Thymus (tissue), 11 donors: ENCODE results near the gene DCAF6. TPM values are rescaled to one million over a fixed set of nuclear protein-coding genes. Genes with fewer than 3 reads are reported as not detected.
A peak's percentile ranks its signal among the peaks of the same experiment; 100 is the strongest.

Source experiments
- DNase-seq, 9 donors: peaks; one replicate each; pipeline ENCODE4 v3.0.0-alpha.2; 2013; ENCODE audit warnings: low spot score in 9 of 9, low read depth in 6 of 9, missing footprints in 1 of 9
- H3K27ac ChIP-seq, 2 donors: one replicate each; pipeline ENCODE4 v1.5.1; 2013; ENCODE audit warnings: control low read depth in 1 of 2, low read depth in 1 of 2, low read length in 1 of 2, mild to moderate bottlenecking in 1 of 2, moderate library complexity in 1 of 2
- H3K27me3 ChIP-seq, 2 donors: one replicate each; pipeline ENCODE4 v1.5.1; 2013; ENCODE audit warnings: low read length in 1 of 2; ENCODE audit not compliant: control insufficient read depth in 2 of 2, insufficient read depth in 1 of 2
- H3K36me3 ChIP-seq, 2 donors: one replicate each; pipeline ENCODE4 v1.5.1; 2013; ENCODE audit warnings: low read length in 1 of 2, mild to moderate bottlenecking in 1 of 2, moderate library complexity in 1 of 2; ENCODE audit not compliant: control insufficient read depth in 2 of 2, insufficient read depth in 2 of 2
- H3K4me1 ChIP-seq, 2 donors: one replicate each; pipeline ENCODE4 v1.5.1; 2013; ENCODE audit warnings: low read length in 2 of 2; ENCODE audit not compliant: control insufficient read depth in 2 of 2, insufficient read depth in 2 of 2
- H3K4me3 ChIP-seq, 2 donors: one replicate each; pipeline ENCODE4 v1.5.1; 2013; ENCODE audit warnings: low read length in 2 of 2, control low read depth in 1 of 2, mild to moderate bottlenecking in 1 of 2
- H3K9me3 ChIP-seq, 2 donors: one replicate each; pipeline ENCODE4 v1.5.1; 2013; ENCODE audit warnings: low read length in 1 of 2, mild to moderate bottlenecking in 1 of 2; ENCODE audit not compliant: control insufficient read depth in 2 of 2, insufficient read depth in 1 of 2
- WGBS: extraction: QIAGEN DNeasy Blood & Tissue Kit; methylation state at CpG from one replicate; pipeline ENCODE4 v1.1.7; 2013; 5-methylcytosine and 5-hydroxymethylcytosine counted together
- polyA plus RNA-seq: library from polyadenylated mRNA; stranded (reverse); fragments of 200-250 nt; gene quantifications from one replicate; pipeline ENCODE4 v1.2.3, GENCODE V29; 2013
- total RNA-seq: library from RNA; stranded (reverse); fragments of 120-200 nt; gene quantifications from one replicate; pipeline ENCODE4 v1.2.4, GENCODE V29; 2013
- donor health status: healthy.

DCAF6 gene
- total and polyA plus RNA-seq, 2 donors, result 28.0 to 51.7 TPM

DNA sequence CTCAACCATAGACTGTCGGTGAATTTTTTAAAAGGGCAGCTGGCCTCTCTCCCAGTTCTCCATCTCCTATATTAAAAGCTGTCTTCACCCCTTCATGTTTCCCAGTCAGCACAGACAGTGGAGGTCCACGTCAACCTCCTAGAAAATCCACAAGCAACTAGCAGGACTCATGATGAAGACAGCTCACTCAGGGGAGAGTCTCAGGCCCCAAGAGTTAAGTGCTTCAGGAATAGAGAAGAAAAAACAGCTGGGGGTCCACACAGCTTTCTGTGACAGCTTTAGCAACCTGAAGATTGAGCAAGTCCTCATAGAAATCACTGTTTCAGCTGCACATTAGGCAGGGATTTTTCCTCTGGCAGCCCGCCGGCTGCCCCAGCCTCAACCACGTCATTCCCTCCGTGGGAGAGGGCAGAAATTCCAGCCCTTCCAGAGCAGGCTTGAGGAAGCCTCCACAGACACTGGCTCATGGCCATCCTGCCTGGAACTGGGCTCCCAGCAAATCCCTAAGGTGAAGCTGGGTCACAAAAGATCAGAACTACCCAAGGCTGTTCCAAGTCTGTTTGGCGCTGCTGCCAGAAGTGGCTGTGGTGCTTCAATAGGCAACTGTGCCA lies 185.0 kb downstream of the DCAF6 start:
- DNase-seq, result no peak
- H3K27ac ChIP-seq, result peak overlapping the region; percentile 25 to 73
- 88% methylated on average over 7 of the region's 7 CpGs for WGBS
- peaks cover 0 to 5% of the 10 kb centered on the region in 2 donors for H3K9me3 ChIP-seq
- H3K36me3 ChIP-seq, result no peaks in the 10 kb centered on the region
- no peak overlapping the region for H3K4me3 ChIP-seq
- H3K4me1 ChIP-seq, result peaks cover 0 to 10% of the 10 kb centered on the region in 2 donors
- H3K27me3 ChIP-seq, result no peaks in the 10 kb centered on the region

GRCh38 chr1:168125051-168125450 lies 188.6 kb downstream of the DCAF6 start:
- peaks cover 0 to 10% of the 10 kb centered on the region in 2 donors for H3K4me1 ChIP-seq
- WGBS, result 100% methylated on average over 1 of the region's 1 CpG
- no peak for DNase-seq
- no peaks in the 10 kb centered on the region for H3K9me3 ChIP-seq
- H3K27me3 ChIP-seq, result no peaks in the 10 kb centered on the region
- H3K36me3 ChIP-seq, result no peaks in the 10 kb centered on the region
- H3K27ac ChIP-seq, result no peak overlapping the region
- no peak overlapping the region for H3K4me3 ChIP-seq

Other genes with a start within 250 kb of the DCAF6 start
- gene MPZL1, start 214.7 kb upstream of the DCAF6 start, total RNA-seq, result 23.4 TPM
- 26.0 TPM for gene MPZL1, start 214.7 kb upstream of the DCAF6 start, polyA plus RNA-seq
- gene ADCY10, start 22.5 kb upstream of the DCAF6 start, total RNA-seq, result 0.09 TPM
- 0.30 TPM for gene ADCY10, start 22.5 kb upstream of the DCAF6 start, polyA plus RNA-seq
- 74.4 TPM for gene MPC2, start 389 bp downstream of the DCAF6 start, total RNA-seq
- 67.9 TPM for gene MPC2, start 389 bp downstream of the DCAF6 start, polyA plus RNA-seq
- gene GPR161, start 200.2 kb downstream of the DCAF6 start, total RNA-seq, result 2.5 TPM
- 1.6 TPM for gene GPR161, start 200.2 kb downstream of the DCAF6 start, polyA plus RNA-seq
- gene TIPRL, start 242.3 kb downstream of the DCAF6 start, total RNA-seq, result 39.3 TPM
- gene TIPRL, start 242.3 kb downstream of the DCAF6 start, polyA plus RNA-seq, result 29.5 TPM